GM21360 (cell line): Measurements from ENCODE around the gene RC3H2.
"Not testable (repeated sequence)": the region's sequence is repeated elsewhere in the genome, so short reads cannot be mapped to it uniquely, and the experiment has no call there.

ENCODE experiments used
- ATAC-seq: cut with Tn5 transposase; IDR thresholded peaks from one replicate; pipeline ENCODE4 v1.9.1; 2021; ENCODE audit warnings: mild to moderate bottlenecking, moderate library complexity; ENCODE audit not compliant: unreplicated experiment

Gene RC3H2

GRCh38 chr9:122845116-122845515 is 60.0 kb downstream of the RC3H2 start:
- no peak for ATAC-seq

- ATAC-seq = no peak
Observed at GRCh38 chr9:122844137-122844536, 61.0 kb downstream of the RC3H2 start.

GRCh38 chr9:122841501-122841900 is 63.7 kb downstream of the RC3H2 start:
- ATAC-seq = no peak

- not testable (repeated sequence) for ATAC-seq
Observed at GRCh38 chr9:122838441-122838840, 66.7 kb downstream of the RC3H2 start.

GRCh38 chr9:122837266-122837850 is 67.8 kb downstream of the RC3H2 start:
- no peak for ATAC-seq

- ATAC-seq = no peak
Observed at GRCh38 chr9:122835313-122835731, 69.8 kb downstream of the RC3H2 start.

- ATAC-seq = no peak
Observed at GRCh38 chr9:122832194-122832593, 73.0 kb downstream of the RC3H2 start.

- ATAC-seq = not testable (repeated sequence)
Observed at GRCh38 chr9:122828965-122829284, 76.2 kb downstream of the RC3H2 start.

GRCh38 chr9:122827761-122828093 is 77.4 kb downstream of the RC3H2 start:
- peak; percentile 8 for ATAC-seq

- no peak for ATAC-seq
Observed at GRCh38 chr9:122822938-122823337, 82.2 kb downstream of the RC3H2 start.

- ATAC-seq = no peak
Observed at GRCh38 chr9:122822056-122822455, 83.1 kb downstream of the RC3H2 start.

GRCh38 chr9:122821278-122821943 is 83.7 kb downstream of the RC3H2 start:
- no peak for ATAC-seq

GRCh38 chr9:122820490-122820845 is 84.7 kb downstream of the RC3H2 start:
- ATAC-seq = no peak

GRCh38 chr9:122819791-122820489 is 85.2 kb downstream of the RC3H2 start:
- no peak for ATAC-seq

- ATAC-seq = no peak
Observed at GRCh38 chr9:122819326-122819725, 85.8 kb downstream of the RC3H2 start.

- ATAC-seq = peak; percentile 48
Observed at GRCh38 chr9:122816163-122816867, 88.8 kb downstream of the RC3H2 start.

GRCh38 chr9:122815544-122815943 is 89.6 kb downstream of the RC3H2 start:
- ATAC-seq = no peak

GRCh38 chr9:122814545-122814944 is 90.6 kb downstream of the RC3H2 start:
- no peak for ATAC-seq

GRCh38 chr9:122812736-122813135 is 92.4 kb downstream of the RC3H2 start:
- ATAC-seq = no peak

GRCh38 chr9:122810306-122810946 is 94.7 kb downstream of the RC3H2 start:
- ATAC-seq = peak; percentile 78

- not testable (repeated sequence) for ATAC-seq
Observed at GRCh38 chr9:122809261-122809660, 95.9 kb downstream of the RC3H2 start.
